Measurements from ENCODE around the gene DNAH3.

- TF ChIP-seq POLR2A (IDR thresholded peaks at IDR 0.05; ENCODE audit: low read length) (no peak), GATA1 (IDR thresholded peaks at IDR 0.05; ENCODE audit: low read depth, low read length) (no peak)
These were observed 256.3 kb downstream of the DNAH3 start for GRCh38 chr16:20894388-20894787.

All from erythroblast (primary cell).